Suprapubic skin (tissue), 4 donors: Measurements from ENCODE around the gene MTFR2. TPM values are rescaled to one million over a fixed set of nuclear protein-coding genes. Genes with fewer than 3 reads are reported as not detected.

Experiments
- DNase-seq, 2 donors: peaks; one replicate each; pipeline ENCODE4 v3.0.0-alpha.2; 2019; ENCODE audit warnings: low spot score in 2 of 2
- H3K27ac ChIP-seq: fragments of 200-600 bp; sonication (generic); one replicate; pipeline ENCODE4 v1.5.1; 2019
- H3K27me3 ChIP-seq: fragments of 200-600 bp; sonication (generic); one replicate; pipeline ENCODE4 v1.5.1; 2019
- H3K36me3 ChIP-seq: fragments of 200-600 bp; sonication (generic); one replicate; pipeline ENCODE4 v1.5.1; 2019
- H3K4me1 ChIP-seq: fragments of 200-600 bp; sonication (generic); one replicate; pipeline ENCODE4 v1.5.1; 2019
- H3K4me3 ChIP-seq: fragments of 200-600 bp; sonication (generic); one replicate; pipeline ENCODE4 v1.5.1; 2019; ENCODE audit warnings: mild to moderate bottlenecking
- H3K9me3 ChIP-seq: fragments of 200-600 bp; sonication (generic); one replicate; pipeline ENCODE4 v1.5.1; 2019
- CTCF ChIP-seq, 2 donors: fragments of 200-600 bp in 1 of 2; fragments of 450-650 bp in 1 of 2; sonication (generic) in 1 of 2; IDR thresholded peaks; one replicate each; pipeline ENCODE4 v1.5.1; 2016 to 2019; ENCODE audit warnings: antibody characterized with exemption in 2 of 2, mild to moderate bottlenecking in 1 of 2, moderate library complexity in 1 of 2
- EP300 ChIP-seq: sonication (generic); formaldehyde crosslinking; IDR thresholded peaks from one replicate; pipeline ENCODE4 v1.6.1; 2017; ENCODE audit warnings: antibody characterized with exemption
- POLR2A ChIP-seq, 2 donors: fragments of 450-650 bp; IDR thresholded peaks; one replicate each; pipeline ENCODE4 v1.6.1; 2017; ENCODE audit warnings: antibody characterized with exemption in 2 of 2, mild to moderate bottlenecking in 2 of 2, moderate library complexity in 2 of 2
- POLR2AphosphoS5 ChIP-seq, 3 donors: sonication (generic); formaldehyde crosslinking; IDR thresholded peaks; one replicate each; pipeline ENCODE4 v1.6.1; 2017; ENCODE audit warnings: antibody characterized with exemption in 3 of 3
- WGBS: methylation state at CpG from one replicate; pipeline ENCODE4 v1.1.5; 2018; 5-methylcytosine and 5-hydroxymethylcytosine counted together
- total RNA-seq, 4 donors: library from RNA; depleted of rRNA; stranded (reverse); fragments of >200 nt; gene quantifications; one replicate each; pipeline ENCODE4 v1.1.0, GENCODE V29; 2016

Gene MTFR2
- total RNA-seq, 4 donors from 2014 or later: 2.2 to 4.7 (median 2.4) TPM

DNA sequence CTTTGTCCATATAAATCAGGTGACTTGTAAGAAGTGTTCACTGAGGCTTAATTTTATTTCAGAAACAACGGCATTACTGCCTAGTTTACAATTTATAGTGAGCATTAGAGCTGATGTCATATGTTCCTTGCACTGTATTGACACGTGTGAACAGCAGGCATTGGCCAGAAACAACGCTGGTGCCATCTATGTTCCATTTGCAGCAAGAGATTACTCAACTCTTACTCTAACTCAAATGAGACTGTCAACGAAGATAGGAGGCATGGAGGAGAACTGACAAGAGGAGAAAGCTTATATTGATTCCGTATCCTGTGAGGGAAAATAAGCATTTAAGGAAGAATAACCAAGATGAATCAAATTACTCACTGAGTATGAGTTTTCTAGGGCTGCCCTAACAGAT lies 48.4 kb downstream of the MTFR2 start:
- Histone ChIP-seq H3K27ac (no peak overlapping the region), H3K27me3 (no peaks in the 10 kb centered on the region), H3K9me3 (no peaks in the 10 kb centered on the region), H3K36me3 (no peaks in the 10 kb centered on the region), H3K4me1 (no peaks in the 10 kb centered on the region), H3K4me3 (no peak overlapping the region)
- 60% methylated on average over 5 of the region's 5 CpGs for WGBS
- no peak for DNase-seq
- TF ChIP-seq EP300: no peak
- TF ChIP-seq POLR2AphosphoS5 (IDR thresholded peaks at IDR 0.05): no peak
- no peak for TF ChIP-seq POLR2A (IDR thresholded peaks at IDR 0.05)
- TF ChIP-seq CTCF (IDR thresholded peaks at IDR 0.05): no peak

DNA sequence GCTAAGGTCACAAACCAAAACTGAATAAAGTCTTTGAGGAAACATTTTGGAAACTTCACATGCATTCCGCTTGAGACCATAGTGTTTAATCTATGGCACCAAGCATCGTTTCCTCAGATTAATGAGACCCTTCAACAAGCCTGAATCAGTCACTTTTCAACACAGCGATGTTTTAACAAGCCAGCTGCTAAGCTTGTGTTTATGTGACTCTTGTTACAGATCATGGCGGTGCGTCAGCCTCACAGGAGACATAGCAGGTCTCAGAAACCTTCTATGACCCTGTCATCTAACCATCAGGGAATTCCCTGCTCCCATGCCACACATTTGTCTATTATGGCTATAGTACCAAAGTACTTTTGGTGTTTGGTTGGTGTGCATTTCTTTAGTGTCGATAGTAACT lies 57.2 kb downstream of the MTFR2 start:
- H3K27ac ChIP-seq: no peak overlapping the region
- no peak for TF ChIP-seq POLR2A (IDR thresholded peaks at IDR 0.05)
- no peak for TF ChIP-seq CTCF (IDR thresholded peaks at IDR 0.05)
- TF ChIP-seq POLR2AphosphoS5 (IDR thresholded peaks at IDR 0.05): no peak
- TF ChIP-seq EP300: no peak
- no peaks in the 10 kb centered on the region for H3K4me1 ChIP-seq
- peaks cover 5% of the 10 kb centered on the region for H3K36me3 ChIP-seq
- WGBS: 79% methylated on average over 6 of the region's 6 CpGs
- no peaks in the 10 kb centered on the region for H3K9me3 ChIP-seq
- H3K27me3 ChIP-seq: no peaks in the 10 kb centered on the region
- no peak overlapping the region for H3K4me3 ChIP-seq
- no peak for DNase-seq

GRCh38 chr6:136191606-136192312 lies 58.4 kb downstream of the MTFR2 start:
- peaks cover 5% of the 10 kb centered on the region for H3K36me3 ChIP-seq
- H3K27ac ChIP-seq: no peak overlapping the region
- no peaks in the 10 kb centered on the region for H3K9me3 ChIP-seq
- H3K4me3 ChIP-seq: no peak overlapping the region
- H3K27me3 ChIP-seq: no peaks in the 10 kb centered on the region
- WGBS: 94% methylated on average over 30 of the region's 32 CpGs
- no peak for DNase-seq
- no peaks in the 10 kb centered on the region for H3K4me1 ChIP-seq
- TF ChIP-seq CTCF (IDR thresholded peaks at IDR 0.05) (no peak), POLR2A (IDR thresholded peaks at IDR 0.05) (no peak), EP300 (no peak), POLR2AphosphoS5 (IDR thresholded peaks at IDR 0.05) (no peak)

- Histone ChIP-seq H3K27me3 (no peaks in the 10 kb centered on the region), H3K36me3 (peaks cover 5% of the 10 kb centered on the region), H3K27ac (no peak overlapping the region), H3K4me1 (no peaks in the 10 kb centered on the region), H3K4me3 (no peak overlapping the region), H3K9me3 (no peaks in the 10 kb centered on the region)
- TF ChIP-seq EP300 (no peak), POLR2A (IDR thresholded peaks at IDR 0.05) (no peak), CTCF (IDR thresholded peaks at IDR 0.05) (no peak), POLR2AphosphoS5 (IDR thresholded peaks at IDR 0.05) (no peak)
- WGBS: 95% methylated on average over 3 of the region's 3 CpGs
- no peak for DNase-seq
Measured at GRCh38 chr6:136189104-136189503, 61.0 kb downstream of the MTFR2 start.

DNA sequence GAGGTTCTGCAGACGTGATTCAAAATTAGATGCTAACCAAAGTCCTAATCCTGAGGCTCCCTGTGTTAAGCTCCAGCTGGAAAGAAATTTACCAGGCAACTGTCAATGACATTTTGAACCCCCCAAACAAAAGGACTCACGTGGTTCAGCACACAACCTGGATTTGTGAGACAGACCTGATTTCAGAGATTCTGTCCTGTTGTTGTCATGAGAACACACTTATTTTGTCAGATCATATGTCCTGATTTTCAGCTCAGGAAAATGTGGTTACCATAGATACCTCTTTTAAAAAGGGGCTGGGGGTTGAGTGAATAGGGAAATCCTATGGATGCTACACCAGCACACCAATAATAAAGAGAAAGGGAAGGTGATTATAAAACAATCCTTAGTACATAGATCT lies 61.6 kb downstream of the MTFR2 start:
- WGBS: 94% methylated on average over 2 of the region's 2 CpGs
- H3K27ac ChIP-seq: no peak overlapping the region
- H3K36me3 ChIP-seq: peaks cover 5% of the 10 kb centered on the region
- no peak for DNase-seq
- H3K4me1 ChIP-seq: no peaks in the 10 kb centered on the region
- H3K4me3 ChIP-seq: no peak overlapping the region
- no peaks in the 10 kb centered on the region for H3K27me3 ChIP-seq
- no peak for TF ChIP-seq CTCF (IDR thresholded peaks at IDR 0.05)
- no peak for TF ChIP-seq POLR2AphosphoS5 (IDR thresholded peaks at IDR 0.05)
- no peak for TF ChIP-seq POLR2A (IDR thresholded peaks at IDR 0.05)
- no peak for TF ChIP-seq EP300
- H3K9me3 ChIP-seq: no peaks in the 10 kb centered on the region
